CD4-positive, alpha-beta memory T cell (primary cell): ENCODE measurements around the gene CUEDC1. TPM values are rescaled to one million over a fixed set of nuclear protein-coding genes. Genes with fewer than 3 reads are reported as not detected.
A peak's percentile ranks its signal among the peaks of the same experiment; 100 is the strongest.

Experiments used
- CTCF ChIA-PET: fragments of 350-600 bp; sonication (Branson Sonifier 250); formaldehyde crosslinking; loops from one replicate; lab custom pipeline; 2021; ENCODE audit warnings: inconsistent platforms; ENCODE audit not compliant: partially characterized antibody; lab: Charles Lee
- POLR2A ChIA-PET: fragments of 350-600 bp; sonication (Branson Sonifier 250); formaldehyde crosslinking; loops from one replicate; lab custom pipeline; 2021; ENCODE audit not compliant: partially characterized antibody; lab: Charles Lee
- DNase-seq, 5 donors: peaks; one replicate each; pipeline versions ENCODE4 v3.0.0 to v3.0.0-alpha.2; 2020 to 2022; ENCODE audit warnings: mixed read lengths in 1 of 5
- H3K27ac ChIP-seq: one replicate; pipeline ENCODE4 v1.7.0; 2013; ENCODE audit warnings: low read depth, low read length
- H3K27me3 ChIP-seq: 2 replicates; pipeline ENCODE4 v1.7.0; 2013; ENCODE audit warnings: mild to moderate bottlenecking, low read length, moderate library complexity; ENCODE audit not compliant: insufficient read depth
- H3K36me3 ChIP-seq: 2 replicates; pipeline ENCODE4 v1.7.0; 2013; ENCODE audit warnings: mild to moderate bottlenecking, low read length, moderate library complexity; ENCODE audit not compliant: insufficient read depth
- H3K4me1 ChIP-seq: 2 replicates; pipeline ENCODE4 v1.7.0; 2013; ENCODE audit warnings: mild to moderate bottlenecking, low read length, moderate library complexity; ENCODE audit not compliant: insufficient read depth
- H3K4me3 ChIP-seq, 2 donors: one replicate each; pipeline ENCODE4 v1.7.0; 2013; ENCODE audit warnings: low read length in 2 of 2, mild to moderate bottlenecking in 1 of 2
- H3K9me3 ChIP-seq, 2 donors: one replicate each; pipeline ENCODE4 v1.7.0; 2013; ENCODE audit warnings: low read length in 2 of 2, control low read depth in 1 of 2; ENCODE audit not compliant: control insufficient read depth in 1 of 2
- H3K27ac Mint-ChIP-seq, 7 donors: one replicate each; pipeline ENCODE4 v1.8.0; 2020 to 2021; ENCODE audit warnings: mixed read lengths in 7 of 7, mild to moderate bottlenecking in 6 of 7, inconsistent platforms in 3 of 7, moderate library complexity in 3 of 7
- H3K27me3 Mint-ChIP-seq, 2 donors: one replicate each; pipeline ENCODE4 v1.8.0; 2020 to 2021; ENCODE audit warnings: mixed read lengths in 2 of 2
- H3K36me3 Mint-ChIP-seq, 2 donors: one replicate each; pipeline ENCODE4 v1.8.0; 2020 to 2021; ENCODE audit warnings: mixed read lengths in 2 of 2, inconsistent platforms in 1 of 2, mild to moderate bottlenecking in 1 of 2
- H3K4me1 Mint-ChIP-seq, 4 donors: one replicate each; pipeline ENCODE4 v1.8.0; 2020 to 2021; ENCODE audit warnings: mixed read lengths in 4 of 4, mild to moderate bottlenecking in 1 of 4
- H3K4me3 Mint-ChIP-seq, 8 donors: one replicate each; pipeline ENCODE4 v1.8.0; 2020 to 2021; ENCODE audit warnings: mixed read lengths in 8 of 8, mild to moderate bottlenecking in 7 of 8, moderate library complexity in 6 of 8, inconsistent platforms in 3 of 8
- H3K9me3 Mint-ChIP-seq, 8 donors: one replicate each; pipeline ENCODE4 v1.8.0; 2020 to 2021; ENCODE audit warnings: mixed read lengths in 8 of 8, mild to moderate bottlenecking in 5 of 8, inconsistent platforms in 3 of 8, moderate library complexity in 1 of 8
- intact Hi-C: fragments of 100-400 bp; cut with micrococcal nuclease; formaldehyde crosslinking; loops from one replicate; pipeline ENCODE4 v1.15.1; 2023
- polyA plus RNA-seq, 2 donors: library from polyadenylated mRNA; unstranded; fragments of 300-500 nt; fragmentation: Illumina TruSeq; gene quantifications; one replicate each; pipeline ENCODE4 v1.2.3, GENCODE V29; 2021
- total RNA-seq, 2 experiments: library from RNA; stranded (reverse); gene quantifications; one replicate each; pipeline ENCODE4 v1.2.3, GENCODE V29; 2021

CUEDC1 gene
- total and polyA plus RNA-seq, 4 experiments from 2014 or later: 0.61 to 0.90 TPM; not detected in 2

DNA sequence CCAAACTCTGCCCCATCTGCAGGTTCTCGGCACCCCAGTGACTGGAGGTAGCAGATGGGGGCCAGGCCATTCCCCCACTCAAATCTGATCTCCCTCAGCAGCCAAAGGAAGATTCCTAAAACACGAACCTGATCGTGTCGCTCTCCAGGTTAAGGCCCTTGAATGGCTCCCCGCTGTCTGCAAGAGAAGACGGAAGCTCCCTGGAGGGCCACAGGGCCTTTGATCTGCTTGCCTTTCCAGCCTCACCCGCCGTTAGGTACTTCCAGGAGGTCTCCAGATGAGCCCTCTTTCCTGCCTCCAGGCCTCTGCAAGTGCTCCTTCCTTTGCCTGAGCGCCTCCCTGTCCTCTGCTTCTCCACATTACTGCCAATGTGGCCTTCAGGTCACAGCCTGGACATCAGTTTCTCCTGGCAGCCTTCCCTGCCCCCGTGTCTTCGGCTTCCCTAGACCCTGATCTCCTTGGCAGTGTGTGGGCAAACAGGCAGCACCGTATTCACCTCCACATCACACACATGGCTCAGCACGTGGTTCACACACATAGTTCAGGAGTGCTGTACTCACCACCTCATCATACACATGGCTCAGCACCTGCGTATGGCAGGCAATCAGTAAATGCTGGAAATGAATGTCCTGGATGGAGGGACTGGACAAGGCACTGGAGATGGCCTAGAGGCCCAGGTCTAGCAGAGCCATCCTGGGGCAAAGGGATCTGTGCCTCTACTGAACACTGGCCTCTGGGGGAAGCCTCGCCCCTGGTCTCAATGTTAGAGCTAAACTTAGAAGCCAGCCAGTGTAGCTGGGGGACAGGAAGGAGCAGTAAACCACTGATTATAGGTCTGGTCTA lies 79.0 kb downstream of the CUEDC1 start:
- ChIA-PET CTCF (interaction anchor here (2.6 kb wide), 1 partner anchor 123 kb away, joined by 7 read pairs; no protein-coding TSS in a partner anchor), POLR2A (no interaction called here)
- Histone ChIP-seq H3K9me3 (no peaks in the 10 kb centered on the region), H3K4me1 (peaks cover 22% of the 10 kb centered on the region), H3K4me3 (no peak overlapping the region), H3K27ac (no peak overlapping the region), H3K27me3 (peaks cover 3% of the 10 kb centered on the region), H3K36me3 (no peaks in the 10 kb centered on the region)
- no peak overlapping the region for H3K27ac Mint-ChIP-seq
- no peak overlapping the region for H3K4me3 Mint-ChIP-seq
- intact Hi-C loops: no loop called here
- H3K36me3 Mint-ChIP-seq: no peaks in the 10 kb centered on the region
- H3K27me3 Mint-ChIP-seq: peaks cover 7 to 17% of the 10 kb centered on the region in 2 donors
- no peaks in the 10 kb centered on the region for H3K9me3 Mint-ChIP-seq
- no peak for DNase-seq
- peaks cover 7 to 33% (median 18%) of the 10 kb centered on the region in 4 donors for H3K4me1 Mint-ChIP-seq

DNA sequence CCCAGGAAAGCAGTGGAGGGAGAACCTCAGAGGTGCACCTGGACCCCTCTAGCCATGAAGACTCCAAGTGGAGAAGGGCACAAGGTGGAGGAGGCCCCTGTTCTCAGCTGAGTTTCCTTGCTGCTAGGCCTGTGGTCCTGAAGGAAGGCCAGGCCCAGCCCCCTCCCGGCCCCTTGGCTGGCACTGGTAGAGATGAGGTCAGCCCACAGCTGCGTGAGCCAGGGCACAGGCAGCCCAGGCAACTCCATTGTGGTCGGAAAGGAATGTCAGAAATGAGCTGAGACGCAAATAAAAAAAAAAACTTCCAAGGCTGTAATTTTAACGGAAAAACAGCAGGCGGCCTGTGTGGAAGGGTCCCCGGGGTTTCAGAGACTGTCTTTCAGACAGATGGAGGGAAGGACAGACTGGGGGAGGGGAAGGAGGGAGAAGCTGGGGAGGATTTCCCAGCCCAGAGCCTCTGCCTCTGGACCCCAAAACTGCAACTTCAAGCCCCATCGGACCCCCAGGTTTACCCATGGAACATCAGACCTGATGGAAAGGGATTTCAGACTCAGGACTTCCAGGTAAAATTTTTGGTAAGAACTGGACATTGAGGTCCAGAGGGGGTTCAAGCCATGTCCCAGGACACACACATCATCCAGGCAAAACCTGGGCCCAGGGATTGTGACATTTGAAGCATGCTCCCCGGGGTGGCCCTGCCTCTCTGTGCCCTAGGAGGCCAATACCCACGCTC lies 79.8 kb downstream of the CUEDC1 start:
- intact Hi-C loops: no loop called here
- H3K27me3 ChIP-seq: peaks cover 3% of the 10 kb centered on the region
- H3K36me3 ChIP-seq: no peaks in the 10 kb centered on the region
- no peak overlapping the region for H3K4me3 ChIP-seq
- H3K27ac Mint-ChIP-seq: no peak overlapping the region
- DNase-seq: no peak
- H3K4me3 Mint-ChIP-seq: no peak overlapping the region
- ChIA-PET CTCF (interaction anchor here (1.3 kb wide), 1 partner anchor 16 kb away, joined by 4 read pairs; no protein-coding TSS in a partner anchor), POLR2A (no interaction called here)
- no peaks in the 10 kb centered on the region for H3K9me3 Mint-ChIP-seq
- peaks cover 22% of the 10 kb centered on the region for H3K4me1 ChIP-seq
- H3K36me3 Mint-ChIP-seq: no peaks in the 10 kb centered on the region
- H3K27me3 Mint-ChIP-seq: peaks cover 7 to 17% of the 10 kb centered on the region in 2 donors
- peaks cover 7 to 27% (median 18%) of the 10 kb centered on the region in 4 donors for H3K4me1 Mint-ChIP-seq
- H3K9me3 ChIP-seq: no peaks in the 10 kb centered on the region
- no peak overlapping the region for H3K27ac ChIP-seq

DNA sequence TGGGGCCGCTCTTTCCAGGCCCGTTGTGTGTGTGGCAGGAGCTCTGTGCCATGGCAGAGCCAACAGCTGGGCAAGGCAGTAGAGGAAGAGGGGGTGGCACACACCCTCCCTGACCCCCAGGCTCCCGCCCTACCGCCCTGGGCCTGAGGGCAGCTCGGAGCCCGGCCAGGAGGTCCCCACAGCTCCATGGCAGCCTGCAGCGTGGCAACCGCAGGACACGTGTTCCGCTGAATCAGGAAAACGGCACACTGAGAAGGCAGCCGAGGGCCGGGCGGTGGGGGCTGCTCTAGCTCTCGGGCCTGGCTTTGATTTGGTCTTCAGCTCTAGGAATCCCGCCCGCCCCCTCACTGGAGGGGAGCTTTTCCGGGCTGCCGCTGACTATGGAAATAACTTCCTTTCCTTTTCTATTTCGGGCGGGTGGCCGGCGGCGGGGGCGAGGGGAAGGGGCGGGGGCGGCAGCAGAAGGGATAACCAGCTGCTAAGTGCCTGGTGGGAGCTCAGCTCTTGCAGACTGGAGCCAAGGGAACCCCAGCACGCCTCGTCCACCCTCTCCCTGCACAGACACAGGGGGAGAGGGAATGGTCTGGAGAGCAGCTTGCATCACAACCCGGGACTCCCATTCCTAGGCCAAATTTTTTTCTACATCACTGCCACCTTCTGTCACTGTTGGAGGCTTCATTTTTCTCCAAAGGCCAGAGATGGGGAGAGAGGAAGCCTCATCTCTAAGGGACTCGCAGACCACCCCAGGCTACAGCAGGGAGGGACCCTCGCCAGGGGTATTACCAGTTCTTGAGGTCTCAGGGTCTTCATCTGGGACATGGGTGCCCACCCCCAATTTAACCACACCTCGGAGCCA lies 80.5 kb downstream of the CUEDC1 start:
- H3K4me3 Mint-ChIP-seq: peak overlapping the region in 4 of 8 donors; percentile 34 to 75 (median 64)
- no peak for DNase-seq
- peaks cover 3% of the 10 kb centered on the region for H3K27me3 ChIP-seq
- no peaks in the 10 kb centered on the region for H3K9me3 Mint-ChIP-seq
- no peak overlapping the region for H3K27ac ChIP-seq
- no peaks in the 10 kb centered on the region for H3K36me3 Mint-ChIP-seq
- H3K27ac Mint-ChIP-seq: peak overlapping the region in 1 of 7 donors; percentile 53
- POLR2A ChIA-PET: no interaction called here
- peaks cover 2 to 20% (median 11%) of the 10 kb centered on the region in 4 donors for H3K4me1 Mint-ChIP-seq
- CTCF ChIA-PET: interaction anchor here (0.6 to 2.0 kb wide), 4 partner anchors 13 to 17 kb away, joined by 3 to 8 read pairs (median 4); no protein-coding TSS in a partner anchor
- no peaks in the 10 kb centered on the region for H3K36me3 ChIP-seq
- peaks cover 14% of the 10 kb centered on the region for H3K4me1 ChIP-seq
- H3K9me3 ChIP-seq: no peaks in the 10 kb centered on the region
- no peak overlapping the region for H3K4me3 ChIP-seq
- H3K27me3 Mint-ChIP-seq: peaks cover 7 to 19% of the 10 kb centered on the region in 2 donors
- intact Hi-C loops: no loop called here

DNA sequence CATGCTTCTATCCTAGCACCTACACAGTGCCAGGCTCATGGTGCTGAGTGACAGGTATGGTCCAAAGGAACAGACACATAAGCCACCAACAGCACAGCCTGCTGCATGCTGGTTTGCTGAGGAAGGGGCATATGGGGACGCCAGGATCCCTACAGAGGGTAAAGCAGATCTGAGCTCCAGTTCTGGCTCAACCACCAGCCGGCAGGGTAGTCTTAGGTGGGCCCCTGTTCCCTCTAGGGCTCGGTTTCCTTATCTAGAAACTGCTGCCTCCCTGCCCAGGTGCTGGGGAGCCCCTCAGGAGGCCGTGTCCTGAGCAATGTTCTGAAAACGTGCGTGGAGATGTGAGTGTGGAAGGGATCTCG lies 81.2 kb downstream of the CUEDC1 start:
- CTCF ChIA-PET: interaction anchor here (0.7 to 2.0 kb wide), 3 partner anchors 13 to 18 kb away, joined by 3 to 8 read pairs (median 4); no protein-coding TSS in a partner anchor
- no peak overlapping the region for H3K4me3 ChIP-seq
- no peak for DNase-seq
- intact Hi-C loops: no loop called here
- no peaks in the 10 kb centered on the region for H3K9me3 Mint-ChIP-seq
- H3K9me3 ChIP-seq: no peaks in the 10 kb centered on the region
- H3K4me3 Mint-ChIP-seq: peak overlapping the region in 5 of 8 donors; percentile 26 to 75 (median 61)
- H3K27ac ChIP-seq: no peak overlapping the region
- peak overlapping the region in 1 of 7 donors; percentile 53 for H3K27ac Mint-ChIP-seq
- peaks cover 2 to 14% (median 9%) of the 10 kb centered on the region in 4 donors for H3K4me1 Mint-ChIP-seq
- H3K27me3 Mint-ChIP-seq: peaks cover 7 to 19% of the 10 kb centered on the region in 2 donors
- H3K27me3 ChIP-seq: peaks cover 3% of the 10 kb centered on the region
- H3K36me3 Mint-ChIP-seq: no peaks in the 10 kb centered on the region
- POLR2A ChIA-PET: no interaction called here
- H3K36me3 ChIP-seq: no peaks in the 10 kb centered on the region
- peaks cover 14% of the 10 kb centered on the region for H3K4me1 ChIP-seq

DNA sequence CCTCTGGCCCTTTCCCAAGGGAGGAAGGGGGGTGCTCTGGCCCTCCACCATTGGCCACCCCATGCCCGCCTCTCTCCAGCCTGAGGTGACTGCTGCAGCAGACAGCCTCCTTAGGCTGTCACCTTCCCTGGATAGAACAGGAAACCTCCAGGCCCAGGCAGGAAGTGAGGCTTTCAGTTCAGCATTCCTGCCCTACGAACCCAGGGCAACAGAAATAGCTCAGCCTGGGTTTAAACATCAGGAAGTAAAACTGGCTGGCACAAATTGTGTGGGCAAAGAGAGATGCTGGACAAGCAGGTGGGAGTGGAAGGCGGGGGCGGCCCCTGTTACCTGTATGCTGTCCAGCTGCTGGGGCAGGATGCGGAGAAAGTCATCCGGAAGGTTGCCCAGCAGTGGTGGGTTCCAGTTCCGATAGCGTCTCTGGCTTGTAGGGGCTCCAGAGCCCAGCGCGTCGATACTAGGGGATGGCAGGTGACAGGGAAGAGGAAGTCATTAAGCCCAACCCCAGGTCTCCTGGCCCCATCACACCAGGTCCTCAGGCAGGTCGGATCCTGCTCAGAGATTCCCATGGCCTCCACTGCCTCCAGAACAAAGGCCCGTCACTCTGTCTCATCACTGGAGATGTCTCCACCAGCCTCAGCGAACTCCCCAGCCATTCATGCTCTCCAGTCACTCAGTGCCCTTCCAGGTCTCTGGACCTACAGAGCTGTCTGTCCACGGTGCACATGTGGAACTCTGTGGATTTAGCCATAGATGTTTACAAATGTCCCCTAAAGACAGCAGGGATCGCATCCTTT lies 81.8 kb downstream of the CUEDC1 start:
- H3K27ac ChIP-seq: no peak overlapping the region
- intact Hi-C loops: no loop called here

DNA sequence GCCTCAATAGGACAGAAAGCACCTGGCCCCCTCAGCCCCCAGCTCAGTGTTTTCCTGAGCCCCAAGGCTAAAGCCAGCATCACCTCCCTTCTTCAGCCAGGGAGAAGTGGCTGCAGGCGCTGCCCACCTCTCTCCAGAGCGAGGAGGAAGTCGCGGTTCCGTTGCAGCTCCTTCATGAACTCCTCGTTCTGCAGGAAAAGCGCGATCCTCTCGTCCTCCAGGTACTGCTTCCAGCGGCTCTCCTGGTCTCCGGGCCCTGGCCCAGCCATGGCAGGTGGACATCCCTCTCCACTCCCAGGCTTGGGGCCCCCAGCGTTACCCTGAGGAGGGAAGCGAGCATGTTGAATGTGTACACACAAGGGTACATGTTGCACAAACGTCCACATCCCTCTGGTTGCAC lies 82.7 kb downstream of the CUEDC1 start:
- Mint-ChIP-seq H3K4me3 (peak overlapping the region in 1 of 8 donors; percentile 31), H3K4me1 (peaks cover 5 to 21% (median 14%) of the 10 kb centered on the region in 4 donors), H3K36me3 (no peaks in the 10 kb centered on the region), H3K9me3 (no peaks in the 10 kb centered on the region), H3K27me3 (peaks cover 7 to 19% of the 10 kb centered on the region in 2 donors), H3K27ac (no peak overlapping the region)
- ChIA-PET POLR2A (no interaction called here), CTCF (interaction anchor here (2.0 kb wide), 1 partner anchor 13 kb away, joined by 8 read pairs; no protein-coding TSS in a partner anchor)
- intact Hi-C loops: no loop called here
- Histone ChIP-seq H3K9me3 (no peaks in the 10 kb centered on the region), H3K4me3 (no peak overlapping the region), H3K27ac (no peak overlapping the region), H3K27me3 (no peaks in the 10 kb centered on the region), H3K36me3 (no peaks in the 10 kb centered on the region), H3K4me1 (peaks cover 22% of the 10 kb centered on the region)
- no peak for DNase-seq

More for the DNA sequence above, 81.8 kb downstream of the CUEDC1 start:
- H3K4me3 ChIP-seq: no peak overlapping the region
- no peaks in the 10 kb centered on the region for H3K27me3 ChIP-seq
- Mint-ChIP-seq H3K4me1 (peaks cover 2 to 14% (median 9%) of the 10 kb centered on the region in 4 donors), H3K36me3 (no peaks in the 10 kb centered on the region), H3K9me3 (no peaks in the 10 kb centered on the region), H3K27ac (peak overlapping the region in 1 of 7 donors; percentile 47), H3K4me3 (peak overlapping the region in 1 of 8 donors; percentile 2), H3K27me3 (peaks cover 7 to 19% of the 10 kb centered on the region in 2 donors)
- no peaks in the 10 kb centered on the region for H3K9me3 ChIP-seq
- H3K4me1 ChIP-seq: peaks cover 14% of the 10 kb centered on the region
- POLR2A ChIA-PET: no interaction called here
- DNase-seq: no peak
- no peaks in the 10 kb centered on the region for H3K36me3 ChIP-seq
- CTCF ChIA-PET: interaction anchor here (1.3 to 2.0 kb wide), 2 partner anchors 14 to 18 kb away, joined by 4 to 8 read pairs; no protein-coding TSS in a partner anchor
